Lower leg skin (tissue), 4 donors: Measurements from ENCODE around the gene EP400. TPM values are rescaled to one million over a fixed set of nuclear protein-coding genes. Genes with fewer than 3 reads are reported as not detected.

Source experiments
- DNase-seq, 2 donors: peaks; one replicate each; pipeline ENCODE4 v3.0.0-alpha.2; 2019; ENCODE audit warnings: low spot score in 2 of 2
- H3K4me3 ChIP-seq: fragments of 200-600 bp; sonication (generic); 2 replicates; pipeline ENCODE4 v1.5.1; 2017; ENCODE audit warnings: mild to moderate bottlenecking, low read depth; ENCODE audit not compliant: poor library complexity, severe bottlenecking
- POLR2A ChIP-seq, 2 donors: fragments of 450-650 bp; IDR thresholded peaks; one replicate each; pipeline ENCODE4 v1.6.1; 2016 to 2017; ENCODE audit warnings: antibody characterized with exemption in 2 of 2, mild to moderate bottlenecking in 1 of 2, moderate library complexity in 1 of 2
- WGBS, 2 donors: methylation state at CpG; one replicate each; pipeline ENCODE4 v1.1.5; 2018; 5-methylcytosine and 5-hydroxymethylcytosine counted together
- intact Hi-C: fragments of 100-400 bp; cut with DNase I; formaldehyde crosslinking; loops from one replicate; pipeline ENCODE4 v1.15.0; 2023; ENCODE audit warnings: low total_unique reads
- total RNA-seq, 4 donors: library from RNA; depleted of rRNA; stranded (reverse); fragments of >200 nt; gene quantifications; one replicate each; pipeline ENCODE4 v1.1.0, GENCODE V29; 2016
- TF ChIP-seq, protein P1 (sequence below), 3 donors: fragments of 450-650 bp; IDR thresholded peaks; one replicate each; pipeline ENCODE4 v1.5.1; 2016; ENCODE audit warnings: antibody characterized with exemption in 3 of 3, mild to moderate bottlenecking in 3 of 3, moderate library complexity in 2 of 3

EP400 gene
- total RNA-seq, 4 donors from 2014 or later = 22.0 to 45.8 (median 24.6) TPM

DNA sequence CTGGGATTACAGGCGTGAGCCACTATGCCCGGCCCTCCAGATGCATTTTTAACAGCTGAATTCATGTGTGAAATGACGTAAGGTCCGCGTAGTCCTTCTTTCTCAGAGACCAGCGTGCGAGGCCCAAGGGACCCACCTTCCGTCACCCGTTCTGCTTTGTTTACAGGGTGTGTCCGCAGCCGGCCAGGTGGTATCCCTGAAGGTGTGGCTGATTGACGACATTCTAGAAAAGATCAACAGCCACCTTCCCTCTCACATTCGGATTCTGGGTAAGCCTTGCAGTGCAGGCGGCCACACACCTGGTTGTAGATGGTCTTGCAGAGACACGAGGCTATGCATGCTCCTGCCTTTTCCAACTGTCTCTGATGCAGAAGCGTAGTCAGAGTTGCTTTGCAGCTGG lies 10.7 kb upstream of the EP400 start:
- 94% methylated on average over 16 of the region's 16 CpGs for WGBS, 2 donors
- intact Hi-C loops = no loop called here
- DNase-seq = no peak
- no peak overlapping the region for H3K4me3 ChIP-seq
- TF ChIP-seq, protein P1, sequence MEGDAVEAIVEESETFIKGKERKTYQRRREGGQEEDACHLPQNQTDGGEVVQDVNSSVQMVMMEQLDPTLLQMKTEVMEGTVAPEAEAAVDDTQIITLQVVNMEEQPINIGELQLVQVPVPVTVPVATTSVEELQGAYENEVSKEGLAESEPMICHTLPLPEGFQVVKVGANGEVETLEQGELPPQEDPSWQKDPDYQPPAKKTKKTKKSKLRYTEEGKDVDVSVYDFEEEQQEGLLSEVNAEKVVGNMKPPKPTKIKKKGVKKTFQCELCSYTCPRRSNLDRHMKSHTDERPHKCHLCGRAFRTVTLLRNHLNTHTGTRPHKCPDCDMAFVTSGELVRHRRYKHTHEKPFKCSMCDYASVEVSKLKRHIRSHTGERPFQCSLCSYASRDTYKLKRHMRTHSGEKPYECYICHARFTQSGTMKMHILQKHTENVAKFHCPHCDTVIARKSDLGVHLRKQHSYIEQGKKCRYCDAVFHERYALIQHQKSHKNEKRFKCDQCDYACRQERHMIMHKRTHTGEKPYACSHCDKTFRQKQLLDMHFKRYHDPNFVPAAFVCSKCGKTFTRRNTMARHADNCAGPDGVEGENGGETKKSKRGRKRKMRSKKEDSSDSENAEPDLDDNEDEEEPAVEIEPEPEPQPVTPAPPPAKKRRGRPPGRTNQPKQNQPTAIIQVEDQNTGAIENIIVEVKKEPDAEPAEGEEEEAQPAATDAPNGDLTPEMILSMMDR (IDR thresholded peaks at IDR 0.05) = no peak
- no peak for TF ChIP-seq POLR2A (IDR thresholded peaks at IDR 0.05)

DNA sequence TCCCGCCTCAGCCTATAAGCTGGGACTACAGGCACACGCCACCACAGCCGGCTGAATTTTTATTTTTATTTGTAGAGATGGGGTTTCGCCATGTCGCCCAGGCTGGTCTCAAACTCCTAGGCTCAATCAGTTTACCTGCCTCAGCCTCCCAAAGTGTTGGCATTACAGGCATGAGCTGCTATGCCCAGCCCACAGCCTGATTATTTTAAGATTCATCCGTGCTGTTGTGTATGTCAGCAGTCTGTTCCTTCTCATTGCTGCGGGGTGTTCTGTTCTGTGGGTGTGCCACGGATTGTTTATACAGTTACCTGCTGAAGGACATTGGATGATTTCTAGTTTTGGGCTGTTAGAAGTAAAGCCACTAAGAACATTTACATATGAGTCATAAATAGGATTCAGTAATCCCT lies 9.6 kb upstream of the EP400 start:
- H3K4me3 ChIP-seq = no peak overlapping the region
- no peak for TF ChIP-seq POLR2A (IDR thresholded peaks at IDR 0.05)
- TF ChIP-seq, protein P1 (IDR thresholded peaks at IDR 0.05) = no peak
- intact Hi-C loops = no loop called here
- DNase-seq = peak; percentile 40 to 53
- WGBS, 2 donors = 72 to 81% methylated on average over 8 of the region's 8 CpGs

DNA sequence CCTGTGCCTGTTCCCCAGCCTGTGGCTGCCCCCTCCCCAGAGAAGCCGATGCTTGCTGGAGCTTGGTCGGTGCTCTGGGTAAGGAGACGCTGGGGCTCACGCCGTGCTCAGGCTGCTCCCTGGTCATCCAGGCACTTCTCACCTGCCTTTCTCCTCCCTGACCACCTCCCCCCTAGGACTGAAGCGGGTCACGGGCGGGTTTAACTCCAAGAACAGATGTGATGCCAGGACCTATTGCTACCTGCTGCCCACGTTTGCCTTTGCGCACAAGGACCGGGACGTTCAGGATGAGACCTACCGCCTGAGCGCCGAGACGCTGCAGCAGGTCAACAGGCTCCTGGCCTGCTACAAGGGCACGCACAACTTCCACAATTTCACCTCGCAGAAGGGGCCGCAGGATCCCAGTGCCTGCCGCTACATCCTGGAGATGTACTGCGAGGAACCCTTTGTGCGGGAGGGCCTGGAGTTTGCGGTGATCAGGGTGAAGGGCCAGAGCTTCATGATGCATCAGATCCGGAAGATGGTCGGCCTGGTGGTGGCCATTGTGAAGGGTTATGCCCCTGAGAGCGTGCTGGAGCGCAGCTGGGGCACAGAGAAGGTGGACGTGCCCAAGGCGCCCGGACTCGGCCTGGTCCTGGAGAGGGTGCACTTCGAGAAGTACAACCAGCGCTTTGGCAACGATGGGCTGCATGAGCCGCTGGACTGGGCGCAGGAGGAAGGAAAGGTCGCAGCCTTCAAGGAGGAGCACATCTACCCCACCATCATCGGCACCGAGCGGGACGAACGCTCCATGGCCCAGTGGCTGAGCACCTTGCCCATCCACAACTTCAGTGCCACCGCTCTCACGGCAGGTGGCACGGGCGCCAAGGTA lies 8.4 kb upstream of the EP400 start:
- no peak for TF ChIP-seq POLR2A (IDR thresholded peaks at IDR 0.05)
- TF ChIP-seq, protein P1 (IDR thresholded peaks at IDR 0.05) = no peak
- peak; percentile 11 to 80 for DNase-seq
- intact Hi-C loops = no loop called here
- WGBS, 2 donors = 94 to 96% methylated on average over 43 to 46 of the region's 46 CpGs
- no peak overlapping the region for H3K4me3 ChIP-seq

DNA sequence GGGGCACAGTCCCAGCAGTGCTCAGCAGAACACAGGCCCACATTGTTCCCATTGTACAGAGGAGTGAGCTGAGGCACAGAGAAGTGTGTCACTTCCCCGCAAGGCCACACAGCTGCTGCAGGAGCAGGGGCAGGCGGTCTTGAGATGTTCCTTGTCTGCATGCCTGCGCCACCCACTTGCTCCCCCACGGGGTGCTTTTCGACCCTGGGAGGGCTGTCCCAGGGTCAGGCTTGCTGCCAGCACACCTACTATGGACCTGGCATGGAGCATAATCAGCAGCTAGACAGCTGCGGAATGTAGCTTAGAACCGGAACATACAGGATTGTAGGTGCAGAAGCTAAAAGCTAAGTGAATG lies 7.8 kb upstream of the EP400 start:
- H3K4me3 ChIP-seq = no peak overlapping the region
- TF ChIP-seq POLR2A (IDR thresholded peaks at IDR 0.05) = no peak
- TF ChIP-seq, protein P1 (IDR thresholded peaks at IDR 0.05) = no peak
- DNase-seq = no peak
- intact Hi-C loops = no loop called here
- WGBS, 2 donors = 96 to 99% methylated on average over 6 to 7 of the region's 7 CpGs

DNA sequence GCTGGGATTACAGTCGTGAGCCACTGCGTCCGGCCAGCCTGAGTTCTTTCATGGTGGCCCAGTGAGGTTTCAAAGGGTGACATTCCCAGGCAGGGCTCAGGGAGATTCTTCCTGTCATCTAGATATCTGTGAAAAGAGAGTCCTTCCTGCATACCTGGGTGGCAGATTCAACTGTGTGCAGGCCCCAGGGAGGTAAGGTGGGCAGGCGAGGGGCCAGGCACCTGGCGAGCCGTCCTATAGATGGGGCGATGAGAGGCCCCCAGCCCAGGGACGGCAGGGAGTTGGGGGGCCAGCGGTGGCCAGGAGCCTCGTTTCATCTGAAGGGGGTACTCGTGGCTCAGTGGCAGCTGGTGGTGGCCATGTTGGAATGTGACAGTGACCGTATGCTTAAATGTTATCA lies 7.1 kb upstream of the EP400 start:
- H3K4me3 ChIP-seq = no peak overlapping the region
- intact Hi-C loops = no loop called here
- WGBS, 2 donors = 95 to 97% methylated on average over 12 of the region's 12 CpGs
- DNase-seq = peak; percentile 12 to 75
- no peak for TF ChIP-seq POLR2A (IDR thresholded peaks at IDR 0.05)
- TF ChIP-seq, protein P1 (IDR thresholded peaks at IDR 0.05) = no peak
